ENCODE measurements around the gene TPRG1.

Gene TPRG1

GRCh38 chr3:189233225-189233858 lies 61.6 kb downstream of the TPRG1 start:
- peak; percentile 73 to 77 for DNase-seq

- no peak for DNase-seq
Measured at GRCh38 chr3:189235214-189235613, 63.4 kb downstream of the TPRG1 start.

- no peak for DNase-seq
Measured at GRCh38 chr3:189236352-189236751, 64.6 kb downstream of the TPRG1 start.

DNA sequence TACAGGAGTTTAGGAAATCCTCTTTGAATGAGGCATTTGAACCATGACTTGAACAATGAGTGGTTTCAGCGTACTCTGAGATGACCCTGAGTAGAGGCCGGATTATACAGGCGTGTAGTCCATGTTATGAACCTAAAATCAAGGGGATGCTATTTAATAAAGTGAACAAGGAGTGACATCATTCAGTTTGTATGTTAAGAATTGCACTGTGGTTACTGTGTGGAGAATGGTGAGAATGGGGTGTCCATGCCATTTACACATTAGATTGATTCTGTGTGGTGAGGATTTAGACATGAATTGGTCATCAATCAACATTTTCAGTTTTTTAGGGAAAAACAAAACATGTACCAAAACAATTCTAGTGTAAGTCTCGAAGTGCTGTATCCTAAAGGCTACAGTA lies 65.8 kb downstream of the TPRG1 start:
- no peak for DNase-seq

- no peak for DNase-seq
Measured at GRCh38 chr3:189238071-189238470, 66.3 kb downstream of the TPRG1 start.

GRCh38 chr3:189239616-189240015 lies 67.8 kb downstream of the TPRG1 start:
- DNase-seq = no peak

DNA sequence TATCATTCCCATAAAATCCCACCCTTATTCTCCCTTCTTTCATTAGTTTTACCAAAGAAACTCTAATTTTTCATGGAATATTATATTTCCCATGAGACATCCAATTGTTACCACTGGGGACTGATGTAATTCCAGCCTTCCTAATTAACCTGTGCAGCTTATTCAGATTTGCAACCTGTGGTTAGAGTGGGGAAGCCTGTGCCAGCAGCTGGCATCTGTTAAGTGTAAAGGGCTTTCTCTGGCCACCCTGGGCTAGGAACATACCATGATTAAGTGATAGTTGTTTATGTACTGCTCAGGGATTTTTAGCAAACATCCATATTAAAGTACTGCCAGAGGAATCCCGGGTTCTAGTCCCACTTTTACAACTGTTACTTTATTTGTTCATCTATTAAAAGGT lies 78.2 kb downstream of the TPRG1 start:
- peak in 1 of 2 experiments; percentile 42 for DNase-seq

DNA sequence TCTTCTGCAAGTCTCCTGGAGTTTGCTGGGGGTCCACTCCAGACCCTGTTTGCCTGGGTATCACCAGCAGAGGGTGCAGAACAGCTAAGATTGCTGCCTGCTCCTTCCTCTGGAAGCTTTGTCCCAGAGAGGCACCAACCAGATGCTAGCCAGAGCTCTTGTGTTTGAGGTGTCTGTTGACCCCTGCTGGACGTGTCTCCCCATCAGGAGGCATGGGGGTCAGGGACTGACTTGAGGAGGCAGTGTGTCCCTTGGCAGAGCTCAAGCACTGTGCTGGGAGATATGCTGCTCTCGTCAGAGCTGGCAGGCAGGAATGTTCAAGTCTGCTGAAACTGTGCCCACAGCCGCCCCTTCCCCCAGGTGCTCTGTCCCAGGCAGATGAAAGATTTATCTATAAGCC lies 86.5 kb downstream of the TPRG1 start:
- DNase-seq = no peak

DNA sequence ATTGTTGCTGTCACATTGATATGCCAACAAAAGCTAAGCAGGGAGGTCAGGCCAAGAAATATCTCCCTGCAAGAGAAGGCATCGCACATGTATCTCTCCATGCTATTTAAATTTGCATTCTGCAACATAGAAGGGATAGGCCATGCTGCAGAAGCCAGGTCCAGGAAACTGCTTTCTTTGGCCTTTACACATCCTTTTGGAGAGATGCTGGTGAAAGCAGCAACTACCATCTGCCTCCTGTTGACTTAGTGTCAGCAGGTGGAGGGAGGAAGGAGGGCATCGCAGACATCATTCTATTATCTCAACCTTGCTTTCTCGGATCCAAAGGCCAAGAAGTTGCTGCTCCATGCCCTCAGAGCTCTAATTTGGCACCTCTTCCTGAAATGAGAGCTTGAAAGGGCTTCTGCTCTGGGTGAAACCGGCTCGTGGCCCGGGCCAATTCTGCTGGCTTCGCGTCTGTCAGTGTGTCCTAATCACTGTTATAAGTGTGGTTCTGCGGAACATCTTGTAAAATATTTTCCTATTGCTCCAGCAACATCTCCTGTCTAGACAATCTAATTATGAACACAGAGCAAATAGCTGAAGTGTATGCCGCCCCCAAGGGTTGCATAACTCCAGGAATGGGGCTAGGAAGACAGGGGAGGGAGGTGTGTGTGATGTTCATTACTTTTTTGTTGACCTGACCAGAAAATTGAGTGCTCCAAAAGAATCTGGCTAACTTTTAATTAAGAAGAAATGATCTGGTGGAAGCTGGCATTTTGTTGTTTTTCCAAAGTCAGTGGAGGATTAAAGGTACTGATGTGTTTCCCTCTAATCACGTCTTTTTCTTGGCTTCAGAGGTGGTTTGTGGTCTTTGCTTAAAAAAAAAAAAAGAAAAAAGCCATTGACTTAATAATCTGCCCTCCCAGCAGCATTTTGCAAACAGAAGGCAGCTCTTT lies 89.1 kb downstream of the TPRG1 start:
- DNase-seq = no peak

- no peak for DNase-seq
Measured at GRCh38 chr3:189262746-189263145, 91.0 kb downstream of the TPRG1 start.

GRCh38 chr3:189267981-189268613 lies 96.3 kb downstream of the TPRG1 start:
- no peak for DNase-seq

DNA sequence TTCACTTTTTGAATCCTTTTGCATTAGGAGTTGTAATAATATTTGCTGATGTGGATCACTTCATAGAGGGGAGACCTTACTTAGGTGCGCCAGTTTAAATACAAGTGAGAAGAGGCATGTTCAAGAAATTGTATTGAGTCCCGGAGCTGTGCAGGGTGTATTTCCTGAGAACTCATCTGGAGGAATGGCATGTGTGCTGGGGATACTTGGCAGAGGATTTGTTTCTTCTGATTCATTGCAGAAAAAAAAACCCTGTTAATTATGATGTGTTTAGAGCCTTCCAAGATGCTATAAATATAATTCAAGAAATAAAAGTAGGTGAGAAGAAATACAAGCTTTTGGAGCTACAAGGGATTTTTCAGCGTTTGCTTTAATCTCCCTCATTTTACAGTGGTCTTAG lies 97.6 kb downstream of the TPRG1 start:
- no peak for DNase-seq

GRCh38 chr3:189270248-189270832 lies 98.6 kb downstream of the TPRG1 start:
- peak; percentile 86 to 92 for DNase-seq

- peak; percentile 60 to 77 for DNase-seq
Measured at GRCh38 chr3:189272500-189273119, 100.8 kb downstream of the TPRG1 start.

DNA sequence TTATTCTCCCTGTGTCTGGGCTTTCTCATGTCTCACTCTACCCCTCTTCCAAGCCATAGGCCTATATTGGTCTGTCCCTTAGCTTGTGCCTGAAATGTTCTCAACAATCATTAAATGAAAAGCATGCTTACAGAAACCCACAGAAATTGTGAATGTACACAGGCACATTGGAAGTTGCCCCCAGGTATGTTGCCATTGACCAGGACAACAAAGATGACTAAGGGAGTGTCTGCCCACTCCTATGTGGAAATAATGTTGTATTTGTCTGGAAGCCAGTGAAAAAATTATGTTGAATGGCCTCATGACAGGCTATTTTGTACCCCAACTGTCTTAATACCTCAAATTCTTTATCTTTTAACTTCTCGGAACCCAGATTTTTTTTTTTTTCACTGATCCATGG lies 102.0 kb downstream of the TPRG1 start:
- DNase-seq = no peak

GRCh38 chr3:189275182-189275581 lies 103.4 kb downstream of the TPRG1 start:
- no peak for DNase-seq

GRCh38 chr3:189275852-189276251 lies 104.1 kb downstream of the TPRG1 start:
- no peak for DNase-seq

DNA sequence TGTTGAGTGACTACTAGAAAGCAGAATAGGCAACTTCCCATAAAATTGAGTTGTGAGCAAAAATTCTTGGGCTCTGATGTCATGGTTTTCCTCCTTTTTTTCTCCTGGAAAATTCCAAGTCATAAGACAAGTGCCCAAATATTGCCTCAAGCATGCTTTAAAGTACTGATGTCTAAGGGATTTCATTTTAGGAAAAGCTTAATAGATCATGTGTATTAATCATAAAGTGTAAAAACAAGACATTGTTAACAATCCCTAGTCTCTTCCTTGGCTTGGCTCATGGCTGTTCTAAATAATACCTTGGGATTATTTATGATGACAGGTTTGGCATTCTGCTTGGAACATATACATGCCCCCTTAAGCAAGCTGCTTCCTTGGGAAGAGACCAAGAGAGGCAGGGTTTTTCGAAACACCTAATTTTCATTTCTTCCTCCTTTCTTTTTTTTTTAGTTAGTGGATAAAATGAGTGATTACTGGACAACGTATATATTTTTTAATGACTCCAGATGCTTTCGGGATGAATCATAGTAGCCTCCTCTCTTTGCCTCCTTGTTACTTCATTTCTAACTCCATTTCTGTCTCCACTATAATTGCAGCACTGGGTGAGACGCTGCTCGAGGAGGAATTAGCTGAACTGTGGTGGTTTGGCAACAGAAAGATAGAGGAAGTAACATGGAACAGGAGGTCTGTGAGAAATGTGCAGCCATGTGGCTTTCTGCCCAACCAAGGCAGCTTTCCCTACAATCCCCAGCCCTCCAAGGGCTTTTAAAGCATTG lies 104.9 kb downstream of the TPRG1 start:
- peak; percentile 24 to 47 for DNase-seq

DNA sequence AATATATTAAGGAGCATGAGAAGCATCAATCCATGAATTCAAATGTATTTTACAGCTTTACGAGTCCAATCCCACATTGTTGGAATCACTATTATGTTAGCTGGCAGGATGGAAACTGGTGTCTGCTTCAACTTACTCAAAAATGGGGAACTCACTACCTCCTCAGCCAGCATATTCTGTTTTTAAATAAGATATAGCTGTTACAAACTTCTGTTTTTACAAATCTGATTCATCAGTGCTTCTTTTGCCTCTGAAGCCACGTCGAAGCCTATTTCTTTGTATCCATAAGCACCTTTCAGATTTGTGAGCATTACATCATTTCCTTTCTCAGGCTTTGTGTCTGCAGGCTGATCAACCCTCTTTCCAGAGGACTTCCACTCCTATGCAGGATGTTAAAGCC lies 105.9 kb downstream of the TPRG1 start:
- no peak for DNase-seq

DNA sequence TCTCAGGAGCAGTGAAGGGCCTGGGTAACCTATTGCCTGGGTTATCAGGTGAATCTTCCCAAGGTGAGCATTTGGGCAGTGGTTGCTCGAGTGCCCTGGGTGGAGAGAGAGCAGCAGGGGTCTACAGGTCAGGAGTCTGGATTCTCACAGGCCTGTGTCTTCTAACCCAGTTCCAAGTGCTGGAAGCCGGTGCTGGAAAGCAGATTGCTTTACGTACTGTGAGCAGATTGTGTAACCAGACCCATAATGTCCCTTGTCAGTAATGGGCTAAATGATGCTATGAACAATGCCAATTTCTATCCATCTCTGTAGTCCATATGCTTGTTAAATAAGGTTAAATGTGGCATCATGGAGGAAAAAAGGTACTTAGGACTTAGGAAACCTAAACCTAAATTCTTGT lies 106.5 kb downstream of the TPRG1 start:
- DNase-seq = no peak

GRCh38 chr3:189282189-189282588 lies 110.4 kb downstream of the TPRG1 start:
- no peak for DNase-seq

DNA sequence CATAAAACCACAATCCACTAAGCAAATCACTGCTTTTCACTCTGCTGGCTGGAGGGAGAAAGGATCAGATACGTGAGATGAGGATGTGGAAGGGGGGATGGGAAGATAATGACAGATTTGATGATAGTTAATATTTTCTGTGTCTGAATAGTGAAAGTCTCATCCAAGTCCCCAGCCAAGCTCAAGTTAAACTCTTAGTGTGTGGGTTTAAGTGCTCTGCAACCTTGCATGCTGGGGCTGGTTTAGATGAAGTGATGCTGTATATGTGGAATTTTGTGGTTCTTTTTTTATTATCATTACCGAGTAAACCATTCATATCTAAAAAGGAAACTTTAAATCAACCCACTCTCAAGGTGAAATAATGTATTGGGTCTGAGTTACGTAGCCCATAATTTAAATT lies 111.0 kb downstream of the TPRG1 start:
- DNase-seq = no peak

All from NCI-H2081 (cell line).